Thyroid gland (tissue), 4 donors: ENCODE measurements around the gene ARRDC1.
"Not testable (repeated sequence)": the region's sequence is repeated elsewhere in the genome, so short reads cannot be mapped to it uniquely, and the experiment has no call there.

Source experiments
- POLR2A ChIP-seq, 2 donors: fragments of 450-650 bp; IDR thresholded peaks; one replicate each; pipeline ENCODE4 v1.6.1; 2017; ENCODE audit warnings: antibody characterized with exemption in 2 of 2, mild to moderate bottlenecking in 2 of 2, moderate library complexity in 1 of 2
- TF ChIP-seq, protein P1 (sequence below), 6 experiments: fragments of 200-600 bp in 3 of 6; fragments of 450-650 bp in 3 of 6; sonication (generic) in 3 of 6; IDR thresholded peaks; one replicate each; pipeline ENCODE4 v1.5.1; 2016 to 2019; ENCODE audit warnings: antibody characterized with exemption in 6 of 6, mild to moderate bottlenecking in 2 of 6, inconsistent platforms in 1 of 6, moderate library complexity in 1 of 6

DNA sequence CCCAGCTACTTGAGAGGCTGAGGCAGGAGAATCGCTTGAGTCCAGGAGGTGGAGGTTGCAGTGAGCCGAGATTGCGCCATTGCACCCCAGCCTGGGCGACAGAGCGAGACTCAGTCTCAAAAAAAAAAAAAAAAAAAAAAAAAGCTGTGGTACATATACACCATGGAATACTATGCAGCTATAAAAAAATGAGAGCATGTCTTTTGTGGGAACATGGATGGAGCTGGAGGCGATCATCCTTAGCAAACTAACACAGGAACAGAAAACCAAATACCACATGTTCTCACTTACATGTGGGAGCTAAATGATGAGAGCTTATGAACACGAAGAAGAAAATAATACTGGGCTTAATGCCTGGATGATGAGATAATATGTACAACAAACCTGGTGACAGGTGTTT lies 8.9 kb upstream of the ARRDC1 start:
- TF ChIP-seq POLR2A (IDR thresholded peaks at IDR 0.05), result not testable (repeated sequence)
- TF ChIP-seq, protein P1, sequence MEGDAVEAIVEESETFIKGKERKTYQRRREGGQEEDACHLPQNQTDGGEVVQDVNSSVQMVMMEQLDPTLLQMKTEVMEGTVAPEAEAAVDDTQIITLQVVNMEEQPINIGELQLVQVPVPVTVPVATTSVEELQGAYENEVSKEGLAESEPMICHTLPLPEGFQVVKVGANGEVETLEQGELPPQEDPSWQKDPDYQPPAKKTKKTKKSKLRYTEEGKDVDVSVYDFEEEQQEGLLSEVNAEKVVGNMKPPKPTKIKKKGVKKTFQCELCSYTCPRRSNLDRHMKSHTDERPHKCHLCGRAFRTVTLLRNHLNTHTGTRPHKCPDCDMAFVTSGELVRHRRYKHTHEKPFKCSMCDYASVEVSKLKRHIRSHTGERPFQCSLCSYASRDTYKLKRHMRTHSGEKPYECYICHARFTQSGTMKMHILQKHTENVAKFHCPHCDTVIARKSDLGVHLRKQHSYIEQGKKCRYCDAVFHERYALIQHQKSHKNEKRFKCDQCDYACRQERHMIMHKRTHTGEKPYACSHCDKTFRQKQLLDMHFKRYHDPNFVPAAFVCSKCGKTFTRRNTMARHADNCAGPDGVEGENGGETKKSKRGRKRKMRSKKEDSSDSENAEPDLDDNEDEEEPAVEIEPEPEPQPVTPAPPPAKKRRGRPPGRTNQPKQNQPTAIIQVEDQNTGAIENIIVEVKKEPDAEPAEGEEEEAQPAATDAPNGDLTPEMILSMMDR (IDR thresholded peaks at IDR 0.05), result not testable (repeated sequence)
